Measurements from ENCODE around the gene IFT22.

Gene IFT22

GRCh38 chr7:101367676-101368075, 46.1 kb upstream of the IFT22 start:
- no peaks in the 10 kb centered on the region for H4K20me1 ChIP-seq (ENCODE audit: low read depth, low read length)
- H3K4me2 ChIP-seq (ENCODE audit: low read depth, low read length, poor library complexity, severe bottlenecking) = no peak overlapping the region
- H3K9me3 ChIP-seq (ENCODE audit: insufficient read depth, low read length) = no peaks in the 10 kb centered on the region
- H3K36me3 ChIP-seq (ENCODE audit: low read length) = no peaks in the 10 kb centered on the region
- TF ChIP-seq EZH2phosphoT487 (conservative IDR thresholded peaks at IDR 0.05; ENCODE audit: low read length) (no peak), CTCF (IDR thresholded peaks at IDR 0.05; ENCODE audit: insufficient read depth, low read length, poor library complexity, severe bottlenecking) (no peak)
- no peak overlapping the region for H2AFZ ChIP-seq (ENCODE audit: low read depth, low read length, severe bottlenecking)
- no peaks in the 10 kb centered on the region for H3K79me2 ChIP-seq (ENCODE audit: insufficient read depth, low read length)
- 0 out of 2 replicates have a peak, but pooled peaks cover 5% of the 10 kb centered on the region for H3K27me3 ChIP-seq (ENCODE audit: low read length)
- no peaks in the 10 kb centered on the region for H3F3A ChIP-seq (ENCODE audit: insufficient read depth)
- H3K27ac ChIP-seq (ENCODE audit: low read depth, low read length) = no peak overlapping the region
- H3K9ac ChIP-seq (ENCODE audit: low read length) = no peak overlapping the region
- H3K4me3 ChIP-seq (ENCODE audit: insufficient read depth, low read length, poor library complexity, severe bottlenecking) = no peak overlapping the region
- no peaks in the 10 kb centered on the region for H3K9me2 ChIP-seq (replicated peaks; ENCODE audit: insufficient read depth, low read length)

GRCh38 chr7:101365956-101366355, 44.3 kb upstream of the IFT22 start:
- H3K9ac ChIP-seq (ENCODE audit: low read length) = no peak overlapping the region
- H3K9me2 ChIP-seq (replicated peaks; ENCODE audit: insufficient read depth, low read length) = no peaks in the 10 kb centered on the region
- TF ChIP-seq EZH2phosphoT487 (conservative IDR thresholded peaks at IDR 0.05; ENCODE audit: low read length) (no peak), CTCF (IDR thresholded peaks at IDR 0.05; ENCODE audit: insufficient read depth, low read length, poor library complexity, severe bottlenecking) (no peak)
- H3F3A ChIP-seq (ENCODE audit: insufficient read depth) = no peaks in the 10 kb centered on the region
- no peaks in the 10 kb centered on the region for H3K9me3 ChIP-seq (ENCODE audit: insufficient read depth, low read length)
- H2AFZ ChIP-seq (ENCODE audit: low read depth, low read length, severe bottlenecking) = no peak overlapping the region
- H3K4me3 ChIP-seq (ENCODE audit: insufficient read depth, low read length, poor library complexity, severe bottlenecking) = no peak overlapping the region
- H3K79me2 ChIP-seq (ENCODE audit: insufficient read depth, low read length) = no peaks in the 10 kb centered on the region
- H3K27me3 ChIP-seq (ENCODE audit: low read length) = 0 out of 2 replicates have a peak, but pooled peaks cover 5% of the 10 kb centered on the region
- H3K27ac ChIP-seq (ENCODE audit: low read depth, low read length) = no peak overlapping the region
- no peak overlapping the region for H3K4me2 ChIP-seq (ENCODE audit: low read depth, low read length, poor library complexity, severe bottlenecking)
- H4K20me1 ChIP-seq (ENCODE audit: low read depth, low read length) = no peaks in the 10 kb centered on the region
- H3K36me3 ChIP-seq (ENCODE audit: low read length) = no peaks in the 10 kb centered on the region

DNA sequence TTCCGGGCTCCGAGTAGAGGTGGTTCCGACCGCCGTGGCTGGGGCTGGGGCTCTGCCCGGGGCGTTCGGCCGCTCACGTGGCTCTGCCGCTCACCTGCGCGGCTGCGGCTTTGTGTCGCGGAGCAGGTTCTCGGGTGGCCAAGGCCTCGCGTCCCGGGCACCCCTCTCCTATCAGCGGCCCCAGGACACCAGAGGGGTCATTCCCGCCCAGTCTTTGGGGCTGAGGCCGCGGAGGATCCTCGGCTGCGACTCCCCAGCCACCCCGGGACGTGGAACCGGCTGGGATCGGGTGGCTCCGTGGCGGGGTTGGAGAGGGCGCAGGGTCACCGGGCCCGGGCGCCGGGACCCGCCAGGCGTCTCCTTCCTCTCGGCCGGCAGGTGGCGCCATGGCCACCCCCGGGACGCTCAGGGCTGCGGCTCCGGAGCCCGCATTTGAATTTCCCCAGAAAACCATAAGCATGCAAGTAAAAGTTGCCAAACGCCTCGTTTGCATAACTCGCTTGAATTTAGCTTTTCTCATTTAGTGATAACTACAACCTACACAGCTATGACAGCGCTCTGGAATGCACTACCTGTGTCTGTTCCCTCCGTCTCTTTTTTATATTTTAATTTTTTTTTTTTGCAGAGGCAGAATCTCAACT, 42.2 kb upstream of the IFT22 start:
- TF ChIP-seq EZH2phosphoT487 (conservative IDR thresholded peaks at IDR 0.05; ENCODE audit: low read length) (no peak), CTCF (IDR thresholded peaks at IDR 0.05; ENCODE audit: insufficient read depth, low read length, poor library complexity, severe bottlenecking) (peak; percentile 82)
- no peaks in the 10 kb centered on the region for H3K9me2 ChIP-seq (replicated peaks; ENCODE audit: insufficient read depth, low read length)
- H3K27ac ChIP-seq (ENCODE audit: low read depth, low read length) = no peak overlapping the region
- no peak overlapping the region for H3K9ac ChIP-seq (ENCODE audit: low read length)
- no peaks in the 10 kb centered on the region for H3F3A ChIP-seq (ENCODE audit: insufficient read depth)
- H3K4me2 ChIP-seq (ENCODE audit: low read depth, low read length, poor library complexity, severe bottlenecking) = no peak overlapping the region
- H4K20me1 ChIP-seq (ENCODE audit: low read depth, low read length) = no peaks in the 10 kb centered on the region
- no peak overlapping the region for H3K4me3 ChIP-seq (ENCODE audit: insufficient read depth, low read length, poor library complexity, severe bottlenecking)
- H3K36me3 ChIP-seq (ENCODE audit: low read length) = no peaks in the 10 kb centered on the region
- no peaks in the 10 kb centered on the region for H3K9me3 ChIP-seq (ENCODE audit: insufficient read depth, low read length)
- H3K27me3 ChIP-seq (ENCODE audit: low read length) = 0 out of 2 replicates have a peak, but pooled peaks cover 5% of the 10 kb centered on the region
- H3K79me2 ChIP-seq (ENCODE audit: insufficient read depth, low read length) = no peaks in the 10 kb centered on the region
- H2AFZ ChIP-seq (ENCODE audit: low read depth, low read length, severe bottlenecking) = no peak overlapping the region
